WTC11 (cell line): ENCODE results near the gene IKZF2.

Experiments
- ESRRA ChIP-seq: sonication (generic); formaldehyde crosslinking; IDR thresholded peaks from 2 replicates; pipeline ENCODE4 v1.8.1; 2022; ENCODE audit warnings: mild to moderate bottlenecking, missing genetic modification reagents, borderline replicate concordance
- TEAD4 ChIP-seq: sonication (generic); formaldehyde crosslinking; IDR thresholded peaks from 2 replicates; pipeline ENCODE4 v1.8.0; 2022; ENCODE audit warnings: mild to moderate bottlenecking, missing genetic modification reagents
- ZNF396 ChIP-seq: fragments of 250-450 bp; sonication (Bioruptor Pico); IDR thresholded peaks from 2 replicates; pipeline ENCODE4 v1.8.0; 2021; ENCODE audit warnings: mild to moderate bottlenecking, moderate library complexity, borderline replicate concordance
- TF ChIP-seq, protein P1 (sequence below): fragments of 200-600 bp; IDR thresholded peaks from 2 replicates; pipeline ENCODE4 v1.8.0; 2022; ENCODE audit warnings: antibody characterized with exemption
- TF ChIP-seq, protein P2 (sequence below): sonication (generic); formaldehyde crosslinking; IDR thresholded peaks from 2 replicates; pipeline ENCODE4 v1.8.1; 2022; ENCODE audit warnings: missing genetic modification reagents, borderline replicate concordance

DNA sequence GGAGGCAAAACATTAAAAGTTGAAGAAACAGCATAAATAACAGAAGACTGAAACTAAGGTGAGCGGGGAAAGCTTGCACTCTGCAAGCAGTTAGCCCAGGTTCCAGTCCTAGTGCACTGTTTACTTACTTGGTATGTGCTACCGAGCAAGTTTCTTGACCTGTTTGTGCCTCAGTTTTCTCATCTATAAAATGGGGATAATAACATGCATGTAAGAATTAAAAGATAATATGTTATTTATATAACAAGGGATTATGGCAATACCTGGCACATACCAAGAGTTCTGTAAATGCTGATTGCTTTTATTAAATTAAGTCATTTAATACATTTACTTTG is 37.1 kb upstream of the IKZF2 start:
- no peak for TF ChIP-seq ZNF396 (CRISPR knock-in tag)
- TF ChIP-seq, protein P1, sequence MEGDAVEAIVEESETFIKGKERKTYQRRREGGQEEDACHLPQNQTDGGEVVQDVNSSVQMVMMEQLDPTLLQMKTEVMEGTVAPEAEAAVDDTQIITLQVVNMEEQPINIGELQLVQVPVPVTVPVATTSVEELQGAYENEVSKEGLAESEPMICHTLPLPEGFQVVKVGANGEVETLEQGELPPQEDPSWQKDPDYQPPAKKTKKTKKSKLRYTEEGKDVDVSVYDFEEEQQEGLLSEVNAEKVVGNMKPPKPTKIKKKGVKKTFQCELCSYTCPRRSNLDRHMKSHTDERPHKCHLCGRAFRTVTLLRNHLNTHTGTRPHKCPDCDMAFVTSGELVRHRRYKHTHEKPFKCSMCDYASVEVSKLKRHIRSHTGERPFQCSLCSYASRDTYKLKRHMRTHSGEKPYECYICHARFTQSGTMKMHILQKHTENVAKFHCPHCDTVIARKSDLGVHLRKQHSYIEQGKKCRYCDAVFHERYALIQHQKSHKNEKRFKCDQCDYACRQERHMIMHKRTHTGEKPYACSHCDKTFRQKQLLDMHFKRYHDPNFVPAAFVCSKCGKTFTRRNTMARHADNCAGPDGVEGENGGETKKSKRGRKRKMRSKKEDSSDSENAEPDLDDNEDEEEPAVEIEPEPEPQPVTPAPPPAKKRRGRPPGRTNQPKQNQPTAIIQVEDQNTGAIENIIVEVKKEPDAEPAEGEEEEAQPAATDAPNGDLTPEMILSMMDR, result no peak
- TF ChIP-seq ESRRA (CRISPR knock-in tag), result no peak
- TF ChIP-seq, protein P2, sequence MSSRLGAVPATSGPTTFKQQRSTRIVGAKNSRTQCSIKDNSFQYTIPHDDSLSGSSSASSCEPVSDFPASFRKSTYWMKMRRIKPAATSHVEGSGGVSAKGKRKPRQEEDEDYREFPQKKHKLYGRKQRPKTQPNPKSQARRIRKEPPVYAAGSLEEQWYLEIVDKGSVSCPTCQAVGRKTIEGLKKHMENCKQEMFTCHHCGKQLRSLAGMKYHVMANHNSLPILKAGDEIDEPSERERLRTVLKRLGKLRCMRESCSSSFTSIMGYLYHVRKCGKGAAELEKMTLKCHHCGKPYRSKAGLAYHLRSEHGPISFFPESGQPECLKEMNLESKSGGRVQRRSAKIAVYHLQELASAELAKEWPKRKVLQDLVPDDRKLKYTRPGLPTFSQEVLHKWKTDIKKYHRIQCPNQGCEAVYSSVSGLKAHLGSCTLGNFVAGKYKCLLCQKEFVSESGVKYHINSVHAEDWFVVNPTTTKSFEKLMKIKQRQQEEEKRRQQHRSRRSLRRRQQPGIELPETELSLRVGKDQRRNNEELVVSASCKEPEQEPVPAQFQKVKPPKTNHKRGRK (CRISPR knock-in tag), result no peak
- TF ChIP-seq TEAD4 (CRISPR knock-in tag), result no peak
